ENCODE measurements around the gene ADRA2C. TPM values are rescaled to one million over a fixed set of nuclear protein-coding genes. Genes with fewer than 3 reads are reported as not detected.
A peak's percentile ranks its signal among the peaks of the same experiment; 100 is the strongest.

Gene ADRA2C
- total and polyA plus RNA-seq, 2 of the 13 experiments (the other 11 are each of a cell fraction or from before 2014, with no cell fraction given): 15.4 to 69.7 TPM

GRCh38 chr4:3753726-3754412 lies 12.3 kb upstream of the ADRA2C start:
- TF ChIP-seq ZNF768 (CRISPR knock-in tag; IDR thresholded peaks at IDR 0.05): no peak
- TF ChIP-seq SOX6 (IDR thresholded peaks at IDR 0.05): no peak
- TF ChIP-seq SOX6 (CRISPR knock-in tag; IDR thresholded peaks at IDR 0.05): peak; percentile 43; the same call in 1 of the 2 replicates
- TF ChIP-seq SOX13 (IDR thresholded peaks at IDR 0.05): no peak
- peak in 1 of 2 experiments; percentile 66; a peak in 1 of 4 replicates for TF ChIP-seq SOX13 (CRISPR knock-in tag; conservative IDR thresholded peaks at IDR 0.05 in 1 of 2, IDR thresholded peaks at IDR 0.05 in 1 of 2)
- no peak for TF ChIP-seq TBL1XR1 (IDR thresholded peaks at IDR 0.05; ENCODE audit: borderline replicate concordance, low read length, partially characterized antibody)
- Histone ChIP-seq H2AFZ (ENCODE audit: low read length) (no peak overlapping the region), H3K27me3 (ENCODE audit: control insufficient read depth in 1 of 2, insufficient read depth in 2 of 2, low read length in 2 of 2) (peaks cover 13 to 92% of the 10 kb centered on the region in 2 experiments), H3K27ac (ENCODE audit: extremely low read length, insufficient read depth, low read length) (no peak overlapping the region), H3K79me2 (ENCODE audit: insufficient read depth, low read length) (no peaks in the 10 kb centered on the region), H3K9me3 (ENCODE audit: low read length) (no peaks in the 10 kb centered on the region), H3K9ac (ENCODE audit: insufficient read depth, low read depth, low read length) (no peak overlapping the region), H3K4me1 (ENCODE audit: insufficient read depth, low read length) (peaks cover 20% of the 10 kb centered on the region), H3K36me3 (replicated peaks in 1 of 2; ENCODE audit: control insufficient read depth in 1 of 2, insufficient read depth in 2 of 2, low read length in 2 of 2) (no peaks in the 10 kb centered on the region), H3K4me2 (ENCODE audit: low read depth, low read length) (no peak overlapping the region), H3K4me3 (replicated peaks in 1 of 3; ENCODE audit: insufficient read depth in 1 of 3, low read depth in 2 of 3, low read length in 3 of 3) (no peak overlapping the region), H4K20me1 (ENCODE audit: insufficient read depth, low read length) (no peaks in the 10 kb centered on the region)
- DNase-seq (ENCODE audit: low spot score): no peak
- in situ Hi-C loops (cut with HindIII; ENCODE audit: extremely low pct_ligation_motif_present, low pct_unique_long_range_greater_than_20kb) (no loop called here), intact Hi-C loops (cut with micrococcal nuclease; ENCODE audit: unreplicated experiment) (no loop called here)
- BruUV-seq (replicated peaks): no TSS peak
- no peak for ATAC-seq
- no peak for FAIRE-seq
- ChIA-PET CTCF (ENCODE audit: low intra/inter-chr PET ratio, low total read pairs) (no interaction called here), POLR2A (no interaction called here)
- 51% methylated on average over 13 of the region's 19 CpGs for WGBS (ENCODE audit: low lambda C conversion rate)

- ChIA-PET POLR2A (no interaction called here), CTCF (ENCODE audit: low intra/inter-chr PET ratio, low total read pairs) (no interaction called here)
- Histone ChIP-seq H3K9me3 (ENCODE audit: low read length) (no peaks in the 10 kb centered on the region), H3K27me3 (ENCODE audit: control insufficient read depth in 1 of 2, insufficient read depth in 2 of 2, low read length in 2 of 2) (peaks cover 10 to 81% of the 10 kb centered on the region in 2 experiments; a peak in 4 of 5 replicates), H3K4me3 (replicated peaks in 1 of 3; ENCODE audit: insufficient read depth in 1 of 3, low read depth in 2 of 3, low read length in 3 of 3) (no peak overlapping the region), H3K9ac (ENCODE audit: insufficient read depth, low read depth, low read length) (no peak overlapping the region), H2AFZ (ENCODE audit: low read length) (no peak overlapping the region), H3K4me2 (ENCODE audit: low read depth, low read length) (no peak overlapping the region), H3K36me3 (replicated peaks in 1 of 2; ENCODE audit: control insufficient read depth in 1 of 2, insufficient read depth in 2 of 2, low read length in 2 of 2) (no peaks in the 10 kb centered on the region; a peak in 1 of 5 replicates), H3K79me2 (ENCODE audit: insufficient read depth, low read length) (no peaks in the 10 kb centered on the region), H4K20me1 (ENCODE audit: insufficient read depth, low read length) (no peaks in the 10 kb centered on the region), H3K4me1 (ENCODE audit: insufficient read depth, low read length) (peaks cover 18% of the 10 kb centered on the region), H3K27ac (ENCODE audit: extremely low read length, insufficient read depth, low read length) (no peak overlapping the region)
- intact Hi-C loops (cut with micrococcal nuclease; ENCODE audit: unreplicated experiment) (no loop called here), in situ Hi-C loops (cut with HindIII; ENCODE audit: extremely low pct_ligation_motif_present, low pct_unique_long_range_greater_than_20kb) (no loop called here)
- FAIRE-seq (no peak), ATAC-seq (no peak), DNase-seq (ENCODE audit: low spot score) (no peak)
- BruUV-seq (replicated peaks): no TSS peak
- 34% methylated on average over 12 of the region's 12 CpGs for WGBS (ENCODE audit: low lambda C conversion rate)
- TF ChIP-seq PPARG (CRISPR knock-in tag; conservative IDR thresholded peaks at IDR 0.05) (no peak), MAFK (conservative IDR thresholded peaks at IDR 0.05 in 1 of 2, IDR thresholded peaks at IDR 0.05 in 1 of 2; ENCODE audit: low read length in 2 of 2) (no peak), HOXA9 (CRISPR knock-in tag; IDR thresholded peaks at IDR 0.05; ENCODE audit: borderline replicate concordance) (no peak), ZBTB34 (CRISPR knock-in tag; IDR thresholded peaks at IDR 0.05) (no peak), MIXL1 (CRISPR knock-in tag; IDR thresholded peaks at IDR 0.05) (no peak), PCBP2 (optimal IDR thresholded peaks at IDR 0.05; ENCODE audit: low read depth, low read length, poor library complexity, severe bottlenecking) (no peak), ZMYM4 (CRISPR knock-in tag; IDR thresholded peaks at IDR 0.05) (no peak), THRA (CRISPR knock-in tag; IDR thresholded peaks at IDR 0.05; ENCODE audit: borderline replicate concordance) (no peak), SIX4 (CRISPR knock-in tag; IDR thresholded peaks at IDR 0.05) (no peak)
Observed at GRCh38 chr4:3756343-3757059, 9.7 kb upstream of the ADRA2C start.

Measured in HepG2 (cell line).